ENCODE data around the gene CIB2.

Gene CIB2

GRCh38 chr15:78175330-78175729 is 44.1 kb upstream of the CIB2 start:
- Histone ChIP-seq H3K4me3 (ENCODE audit: low read depth in 1 of 2, low read length in 1 of 2) (no peak overlapping the region), H3K4me1 (ENCODE audit: control insufficient read depth in 1 of 2, insufficient read depth in 1 of 2, low read depth in 1 of 2, low read length in 1 of 2) (peaks cover 5 to 15% of the 10 kb centered on the region in 2 experiments), H3K27me3 (peaks cover 19% of the 10 kb centered on the region), H3K9me3 (no peaks in the 10 kb centered on the region), H3K27ac (no peak overlapping the region), H3K36me3 (no peaks in the 10 kb centered on the region)
- TF ChIP-seq, protein P1, sequence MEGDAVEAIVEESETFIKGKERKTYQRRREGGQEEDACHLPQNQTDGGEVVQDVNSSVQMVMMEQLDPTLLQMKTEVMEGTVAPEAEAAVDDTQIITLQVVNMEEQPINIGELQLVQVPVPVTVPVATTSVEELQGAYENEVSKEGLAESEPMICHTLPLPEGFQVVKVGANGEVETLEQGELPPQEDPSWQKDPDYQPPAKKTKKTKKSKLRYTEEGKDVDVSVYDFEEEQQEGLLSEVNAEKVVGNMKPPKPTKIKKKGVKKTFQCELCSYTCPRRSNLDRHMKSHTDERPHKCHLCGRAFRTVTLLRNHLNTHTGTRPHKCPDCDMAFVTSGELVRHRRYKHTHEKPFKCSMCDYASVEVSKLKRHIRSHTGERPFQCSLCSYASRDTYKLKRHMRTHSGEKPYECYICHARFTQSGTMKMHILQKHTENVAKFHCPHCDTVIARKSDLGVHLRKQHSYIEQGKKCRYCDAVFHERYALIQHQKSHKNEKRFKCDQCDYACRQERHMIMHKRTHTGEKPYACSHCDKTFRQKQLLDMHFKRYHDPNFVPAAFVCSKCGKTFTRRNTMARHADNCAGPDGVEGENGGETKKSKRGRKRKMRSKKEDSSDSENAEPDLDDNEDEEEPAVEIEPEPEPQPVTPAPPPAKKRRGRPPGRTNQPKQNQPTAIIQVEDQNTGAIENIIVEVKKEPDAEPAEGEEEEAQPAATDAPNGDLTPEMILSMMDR (IDR thresholded peaks at IDR 0.05): no peak

GRCh38 chr15:78174401-78174800 is 43.2 kb upstream of the CIB2 start:
- Histone ChIP-seq H3K36me3 (no peaks in the 10 kb centered on the region), H3K9me3 (no peaks in the 10 kb centered on the region), H3K4me1 (ENCODE audit: control insufficient read depth in 1 of 2, insufficient read depth in 1 of 2, low read depth in 1 of 2, low read length in 1 of 2) (peaks cover 5 to 15% of the 10 kb centered on the region in 2 experiments), H3K27ac (no peak overlapping the region), H3K27me3 (peaks cover 19% of the 10 kb centered on the region), H3K4me3 (ENCODE audit: low read depth in 1 of 2, low read length in 1 of 2) (no peak overlapping the region)
- TF ChIP-seq, protein P1 (IDR thresholded peaks at IDR 0.05): no peak

DNA sequence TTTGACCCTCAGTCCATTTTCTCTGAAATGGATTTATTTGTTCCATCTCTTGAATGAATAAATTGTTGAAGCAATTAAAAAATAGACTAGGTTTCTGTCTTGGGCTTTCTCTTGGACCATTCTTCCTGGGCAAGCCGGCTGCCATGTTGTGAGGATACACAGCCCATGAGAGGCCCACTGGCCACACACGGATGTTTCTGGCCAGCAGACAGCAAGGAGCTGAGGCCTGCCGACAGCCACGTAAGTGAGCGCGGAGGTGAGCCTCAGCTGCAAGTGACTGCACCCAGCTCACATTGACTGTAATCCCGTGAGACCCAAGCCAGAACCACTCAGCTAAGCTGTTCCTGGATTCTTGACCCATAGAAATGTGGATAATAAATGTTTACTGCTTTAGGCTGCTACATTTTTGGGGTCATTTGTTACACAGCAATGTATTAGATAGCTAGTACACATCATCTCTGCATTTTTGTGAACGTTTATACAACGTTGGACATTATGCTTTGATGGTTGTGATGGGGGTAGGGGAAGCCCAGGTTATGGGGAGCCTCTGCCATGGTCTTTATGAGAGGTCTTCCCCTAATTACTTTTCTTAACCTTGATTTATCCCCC is 40.7 kb upstream of the CIB2 start:
- H3K9me3 ChIP-seq: no peaks in the 10 kb centered on the region
- peaks cover under 1% of the 10 kb centered on the region for H3K27me3 ChIP-seq
- H3K4me1 ChIP-seq (ENCODE audit: control insufficient read depth in 1 of 2, insufficient read depth in 1 of 2, low read depth in 1 of 2, low read length in 1 of 2): peaks cover 5 to 15% of the 10 kb centered on the region in 2 experiments
- TF ChIP-seq, protein P1 (IDR thresholded peaks at IDR 0.05): no peak
- H3K4me3 ChIP-seq (ENCODE audit: low read depth in 1 of 2, low read length in 1 of 2): no peak overlapping the region
- H3K27ac ChIP-seq: no peak overlapping the region
- H3K36me3 ChIP-seq: peaks cover 2% of the 10 kb centered on the region

DNA sequence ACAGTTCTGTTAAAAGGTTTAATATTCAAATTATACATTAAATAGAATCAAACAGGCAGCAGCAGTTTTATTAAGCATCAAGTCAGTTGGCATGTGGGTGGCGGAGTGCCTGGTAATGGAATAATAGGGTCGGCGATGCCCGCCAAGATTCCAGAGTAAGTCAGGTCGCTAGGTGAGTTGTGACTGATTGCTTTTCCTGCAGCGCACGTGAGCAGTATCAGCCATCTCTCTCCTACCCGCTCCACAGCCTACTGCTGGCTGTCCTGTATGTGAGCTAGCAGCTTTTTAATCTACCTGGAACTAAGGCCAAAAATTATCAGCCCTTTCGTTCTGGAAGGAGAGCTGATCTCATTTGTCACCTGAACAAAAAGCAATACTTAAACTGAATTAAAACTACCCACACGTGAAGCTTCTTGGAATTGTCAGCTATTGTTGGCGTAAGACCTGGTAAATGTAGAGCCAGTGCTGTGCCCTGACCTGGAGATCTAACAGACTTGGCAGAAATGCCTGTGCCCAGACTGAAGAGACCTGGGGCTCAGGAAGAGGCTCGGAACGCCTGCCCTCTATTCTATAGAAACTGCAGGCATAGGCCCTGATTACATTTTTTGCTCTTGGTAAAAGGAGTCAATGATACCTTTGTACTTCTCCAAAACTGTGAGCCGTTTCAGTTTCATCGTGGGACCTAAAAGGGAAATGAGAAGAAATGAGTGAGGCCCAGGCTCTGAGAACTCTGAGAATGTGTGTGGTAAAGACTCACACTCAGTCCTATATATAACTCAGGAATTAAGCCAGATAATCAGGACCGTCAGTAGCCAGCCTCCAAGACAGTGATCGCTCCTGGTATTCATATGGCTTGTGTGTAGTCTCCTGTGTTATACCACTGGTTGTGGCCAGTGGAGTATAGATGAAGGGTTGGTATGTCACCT is 39.9 kb upstream of the CIB2 start:
- no peaks in the 10 kb centered on the region for H3K9me3 ChIP-seq
- H3K27me3 ChIP-seq: no peaks in the 10 kb centered on the region
- H3K27ac ChIP-seq: no peak overlapping the region
- TF ChIP-seq, protein P1 (IDR thresholded peaks at IDR 0.05): no peak
- peaks cover 5 to 15% of the 10 kb centered on the region in 2 experiments for H3K4me1 ChIP-seq (ENCODE audit: control insufficient read depth in 1 of 2, insufficient read depth in 1 of 2, low read depth in 1 of 2, low read length in 1 of 2)
- no peak overlapping the region for H3K4me3 ChIP-seq (ENCODE audit: low read depth in 1 of 2, low read length in 1 of 2)
- H3K36me3 ChIP-seq: peaks cover 11% of the 10 kb centered on the region

- no peak overlapping the region for H3K4me3 ChIP-seq (ENCODE audit: low read depth in 1 of 2, low read length in 1 of 2)
- H3K27ac ChIP-seq: no peak overlapping the region
- H3K9me3 ChIP-seq: no peaks in the 10 kb centered on the region
- peaks cover 4 to 9% of the 10 kb centered on the region in 2 experiments for H3K4me1 ChIP-seq (ENCODE audit: control insufficient read depth in 1 of 2, insufficient read depth in 1 of 2, low read depth in 1 of 2, low read length in 1 of 2)
- TF ChIP-seq, protein P1 (IDR thresholded peaks at IDR 0.05): no peak
- H3K27me3 ChIP-seq: no peaks in the 10 kb centered on the region
- H3K36me3 ChIP-seq: peaks cover 12% of the 10 kb centered on the region
These were observed 37.4 kb upstream of the CIB2 start for GRCh38 chr15:78168608-78169007.
